ENCODE data around the gene APOC3.

- TF ChIP-seq POLR2AphosphoS5 (IDR thresholded peaks at IDR 0.05; ENCODE audit: low read depth) (no peak), CTCF (conservative IDR thresholded peaks at IDR 0.05; ENCODE audit: low read depth in 2 of 2) (no peak), ETS1 (IDR thresholded peaks at IDR 0.05) (no peak), EZH2 (IDR thresholded peaks at IDR 0.05; ENCODE audit: low read depth, unreplicated experiment) (no peak), JUNB (IDR thresholded peaks at IDR 0.05; ENCODE audit: unreplicated experiment) (no peak), CREB1 (CRISPR knock-in tag; IDR thresholded peaks at IDR 0.05; ENCODE audit: low read depth) (no peak), ZNF462 (CRISPR knock-in tag; IDR thresholded peaks at IDR 0.05) (no peak), ZNF114 (CRISPR knock-in tag; IDR thresholded peaks at IDR 0.05) (no peak)
Measured at GRCh38 chr11:116866804-116867455, 37.2 kb downstream of the APOC3 start.

Measured in GM23338 (cell line).